PC-9 (cell line): ENCODE data around the gene ALKBH6. TPM values are rescaled to one million over a fixed set of nuclear protein-coding genes. Genes with fewer than 3 reads are reported as not detected.

Experiments used
- BruUV-seq: library from RNA; stranded (reverse); fragments of 400-500 nt; replicated peaks from 2 replicates; lab custom pipeline; 2021; lab: Mats Ljungman, UMichigan
- CTCF ChIA-PET: fragments of 300-600 bp; sonication (Branson Sonifier 250); formaldehyde crosslinking; loops from one replicate; lab custom pipeline; 2022; ENCODE audit warnings: antibody characterized with exemption; lab: Charles Lee
- POLR2A ChIA-PET: fragments of 300-600 bp; sonication (Branson Sonifier 250); formaldehyde crosslinking; loops from one replicate; lab custom pipeline; 2022; ENCODE audit warnings: antibody characterized with exemption; ENCODE audit not compliant: unreplicated experiment; lab: Charles Lee
- DNase-seq, 2 experiments: peaks; one replicate each; pipeline versions ENCODE4 v3.0.0 to v3.0.0-alpha.2; 2015 to 2022; ENCODE audit warnings: mixed read lengths in 1 of 2
- H2AFZ ChIP-seq: fragments of 200-600 bp; sonication (generic); 2 replicates; pipeline ENCODE4 v1.8.1; 2017; ENCODE audit warnings: antibody characterized with exemption
- H3F3A ChIP-seq: fragments of 200-600 bp; sonication (generic); 2 replicates; pipeline ENCODE4 v1.8.1; 2017; ENCODE audit warnings: antibody characterized with exemption, mild to moderate bottlenecking, low read depth; ENCODE audit not compliant: insufficient read depth
- H3K27ac ChIP-seq: fragments of 200-600 bp; sonication (generic); 2 replicates; pipeline ENCODE4 v1.6.1; 2016; ENCODE audit warnings: mixed run types
- H3K27me3 ChIP-seq: fragments of 200-600 bp; sonication (generic); 2 replicates; pipeline ENCODE4 v1.6.1; 2016; ENCODE audit warnings: low read depth, mixed run types; ENCODE audit not compliant: insufficient read depth
- H3K36me3 ChIP-seq: fragments of 200-600 bp; sonication (generic); 2 replicates; pipeline ENCODE4 v1.6.1; 2016; ENCODE audit warnings: low read depth, mixed run types
- H3K4me1 ChIP-seq: fragments of 200-600 bp; sonication (generic); replicated peaks from 2 replicates; pipeline ENCODE4 v1.6.1; 2016; ENCODE audit warnings: mixed run types; ENCODE audit not compliant: insufficient read depth
- H3K4me2 ChIP-seq: fragments of 200-600 bp; sonication (generic); 2 replicates; pipeline ENCODE4 v1.6.1; 2017; ENCODE audit warnings: mixed run types
- H3K4me3 ChIP-seq: fragments of 200-600 bp; sonication (generic); 2 replicates; pipeline ENCODE4 v1.6.1; 2016; ENCODE audit warnings: mixed run types
- H3K79me2 ChIP-seq: fragments of 200-600 bp; sonication (generic); 2 replicates; pipeline ENCODE4 v1.6.1; 2017; ENCODE audit warnings: low read depth, mixed run types
- H3K9me2 ChIP-seq: fragments of 200-600 bp; sonication (generic); 2 replicates; pipeline ENCODE4 v1.8.1; 2017; ENCODE audit warnings: mild to moderate bottlenecking; ENCODE audit not compliant: insufficient read depth
- H3K9me3 ChIP-seq: fragments of 200-600 bp; sonication (generic); 2 replicates; pipeline ENCODE4 v1.8.1; 2016; ENCODE audit warnings: low read depth; ENCODE audit not compliant: insufficient read depth
- H4K20me1 ChIP-seq: fragments of 200-600 bp; sonication (generic); 2 replicates; pipeline ENCODE4 v1.8.1; 2017; ENCODE audit not compliant: insufficient read depth
- CTCF ChIP-seq: fragments of 200-600 bp; sonication (generic); conservative IDR thresholded peaks from 2 replicates; pipeline ENCODE4 v1.6.1; 2017; ENCODE audit warnings: mixed run types, antibody characterized with exemption, mild to moderate bottlenecking, moderate library complexity
- EZH2 ChIP-seq: fragments of 200-600 bp; sonication (generic); IDR thresholded peaks from 2 replicates; pipeline ENCODE4 v1.8.0; 2017; ENCODE audit warnings: antibody characterized with exemption, low read depth
- intact Hi-C: fragments of 100-400 bp; cut with micrococcal nuclease; formaldehyde crosslinking; loops from one replicate; pipeline ENCODE4 v1.10.0; 2022; ENCODE audit not compliant: unreplicated experiment
- total RNA-seq: library from RNA; stranded (reverse); gene quantifications from 2 replicates; pipeline ENCODE4 v1.2.3, GENCODE V29; 2021

The ALKBH6 gene
- total RNA-seq, 1 experiment from 2014 or later = 55.1 TPM

- H3K9me3 ChIP-seq = no peaks in the 10 kb centered on the region
- TF ChIP-seq EZH2 (no peak), CTCF (no peak)
- no peaks in the 10 kb centered on the region for H3K36me3 ChIP-seq
- no peaks in the 10 kb centered on the region for H3K9me2 ChIP-seq
- H3K27me3 ChIP-seq = no peaks in the 10 kb centered on the region
- BruUV-seq = no TSS peak
- POLR2A ChIA-PET = interaction anchor here (0.6 to 1.2 kb wide), 3 partner anchors 13 to 261 kb away, joined by 3 to 7 read pairs (median 5); partner anchors contain the start of genes LIN37, THAP8 and WDR62
- no peaks in the 10 kb centered on the region for H4K20me1 ChIP-seq
- CTCF ChIA-PET = interaction anchor here (1.1 kb wide), 1 partner anchor 33 kb away, joined by 5 read pairs; no protein-coding TSS in a partner anchor
- intact Hi-C loops = loop anchor here (2.0 kb wide), 1 partner anchor 46 kb away; the partner anchor contains the start of genes THAP8 and WDR62
- peak in 1 of 2 experiments; percentile 65 for DNase-seq
- H3F3A ChIP-seq = peaks cover 4% of the 10 kb centered on the region; the same call in 1 of the 2 replicates
- H3K79me2 ChIP-seq = peaks cover 8% of the 10 kb centered on the region
- H3K4me3 ChIP-seq = peak overlapping the region; percentile 59; the same call in 1 of the 2 replicates
- no peak overlapping the region for H3K27ac ChIP-seq
- peak overlapping the region; percentile 58 for H2AFZ ChIP-seq
- no peaks in the 10 kb centered on the region for H3K4me1 ChIP-seq
- peak overlapping the region; percentile 72 for H3K4me2 ChIP-seq
These were observed 4.8 kb downstream of the ALKBH6 start for GRCh38 chr19:36009220-36009619.

GRCh38 chr19:36008336-36008978, 5.6 kb downstream of the ALKBH6 start, which contains the start of gene SYNE4:
Gene SYNE4, minus strand, starts transcription at chr19:36008813. Its CDS starts 132 bp downstream, at chr19:36008681.
- peak; percentile 66 to 87 for DNase-seq

More at GRCh38 chr19:36008336-36008978, 5.6 kb downstream of the ALKBH6 start, which contains the start of gene SYNE4:
- H3K36me3 ChIP-seq = no peaks in the 10 kb centered on the region
- H3K9me2 ChIP-seq = no peaks in the 10 kb centered on the region
- H3K27me3 ChIP-seq = no peaks in the 10 kb centered on the region
- no peak within 1 kb of the TSS for H3K27ac ChIP-seq
- H2AFZ ChIP-seq = peak within 1 kb of the TSS; percentile 58
- no peaks in the 10 kb centered on the region for H3K4me1 ChIP-seq
- H3K79me2 ChIP-seq = peaks cover 6% of the 10 kb centered on the region
- ChIA-PET CTCF (interaction anchor here (1.1 kb wide), 1 partner anchor 33 kb away, joined by 5 read pairs; no protein-coding TSS in a partner anchor), POLR2A (interaction anchor here (0.5 to 1.2 kb wide), 7 partner anchors 8 to 1326 kb away, joined by 3 to 15 read pairs (median 5); partner anchors contain the start of genes APLP1, LIN37, THAP8 and WDR62)
- peak within 1 kb of the TSS; percentile 59; the same call in 1 of the 2 replicates for H3K4me3 ChIP-seq
- no peak for TF ChIP-seq EZH2
- no peak for TF ChIP-seq CTCF
- intact Hi-C loops = loop anchor here (2.0 kb wide), 1 partner anchor 46 kb away; the partner anchor contains the start of genes THAP8 and WDR62
- no peaks in the 10 kb centered on the region for H4K20me1 ChIP-seq
- H3K9me3 ChIP-seq = no peaks in the 10 kb centered on the region
- H3K4me2 ChIP-seq = peak within 1 kb of the TSS; percentile 72
- peaks cover 4% of the 10 kb centered on the region; the same call in 1 of the 2 replicates for H3F3A ChIP-seq
- TSS peak; percentile 80 for BruUV-seq
